GM12878 (cell line): ENCODE data around the gene GRPEL2. TPM values are rescaled to one million over a fixed set of nuclear protein-coding genes. Genes with fewer than 3 reads are reported as not detected.

Experiments used
- ATAC-seq: fragments of 200-7000 bp; cut with Tn5 transposase; 3 replicates; pipeline ENCODE4 v1.9.1; 2020; ENCODE audit warnings: mild to moderate bottlenecking, moderate library complexity
- BruUV-seq: library from RNA; stranded (reverse); fragments of 400-500 nt; replicated peaks from 2 replicates; lab custom pipeline; 2021; lab: Mats Ljungman, UMichigan
- CTCF ChIA-PET: fragments of 300-600 bp; sonication (Branson Sonifier 250); formaldehyde crosslinking; extraction: SDS; loops from one replicate; lab custom pipeline; 2021; ENCODE audit warnings: inconsistent platforms; lab: Yijun Ruan, JAX
- POLR2A ChIA-PET: fragments of 350-600 bp; formaldehyde crosslinking; extraction: SDS; loops from one replicate; lab custom pipeline; 2021; ENCODE audit warnings: inconsistent platforms; lab: Charles Lee
- RAD21 ChIA-PET: fragments of 300-600 bp; sonication (Branson Sonifier 250); formaldehyde crosslinking; loops from one replicate; lab custom pipeline; 2023; ENCODE audit warnings: antibody characterized with exemption; ENCODE audit not compliant: unreplicated experiment; lab: Charles Lee
- SMC1A ChIA-PET: fragments of 300-600 bp; sonication (Branson Sonifier 250); formaldehyde crosslinking; loops from one replicate; lab custom pipeline; 2023; ENCODE audit not compliant: unreplicated experiment, uncharacterized antibody; lab: Charles Lee
- DNase-seq: peaks from one replicate; pipeline ENCODE4 v3.0.0-alpha.2; 2011; ENCODE audit warnings: low read depth, low spot score
- FAIRE-seq: peaks from 3 replicates; lab custom pipeline; 2011; peaks lifted over from hg19 to GRCh38; lab: Jason Lieb, UNC
- H2AFZ ChIP-seq: 2 replicates; pipeline ENCODE4 v1.6.0; 2011; ENCODE audit warnings: low read depth, low read length, control low read depth; ENCODE audit not compliant: control insufficient read depth
- H3K27ac ChIP-seq: 2 replicates; pipeline ENCODE4 v1.5.1; 2011; ENCODE audit warnings: control low read depth; ENCODE audit not compliant: control insufficient read depth, insufficient read depth
- H3K27me3 ChIP-seq, 2 experiments: replicated peaks in 1 of 2; 2 replicates each; pipeline versions ENCODE4 v1.6.0 to v1.6.1; 2011; ENCODE audit warnings: low read length in 1 of 2; ENCODE audit not compliant: control insufficient read depth in 2 of 2, insufficient read depth in 2 of 2
- H3K36me3 ChIP-seq, 2 experiments: 2 replicates each; pipeline ENCODE4 v1.5.1; 2011; ENCODE audit warnings: low read length in 1 of 2; ENCODE audit not compliant: control insufficient read depth in 2 of 2, insufficient read depth in 2 of 2
- H3K4me1 ChIP-seq: 2 replicates; pipeline ENCODE4 v1.6.1; 2011; ENCODE audit warnings: mild to moderate bottlenecking, low read length, moderate library complexity, mixed read lengths; ENCODE audit not compliant: control insufficient read depth, insufficient read depth
- H3K4me2 ChIP-seq: 2 replicates; pipeline ENCODE4 v1.6.0; 2011; ENCODE audit warnings: control low read depth; ENCODE audit not compliant: control insufficient read depth, insufficient read depth
- H3K4me3 ChIP-seq: fragments of 200-600 bp; sonication (generic); 2 replicates; pipeline ENCODE4 v1.5.1; 2016
- H3K79me2 ChIP-seq: 2 replicates; pipeline ENCODE4 v1.6.0; 2011; ENCODE audit warnings: low read length; ENCODE audit not compliant: control insufficient read depth, insufficient read depth
- H3K9ac ChIP-seq: 2 replicates; pipeline ENCODE4 v1.8.0; 2011; ENCODE audit warnings: low read length, control low read depth, mixed read lengths; ENCODE audit not compliant: control insufficient read depth, insufficient read depth
- H3K9me3 ChIP-seq: replicated peaks from 3 replicates; pipeline ENCODE4 v1.5.1; 2011; ENCODE audit warnings: mild to moderate bottlenecking, low read length; ENCODE audit not compliant: control insufficient read depth, insufficient read depth
- H4K20me1 ChIP-seq: 2 replicates; pipeline ENCODE4 v1.6.0; 2011; ENCODE audit not compliant: control insufficient read depth, insufficient read depth
- CBX3 ChIP-seq: fragments of 200-600 bp; sonication (generic); IDR thresholded peaks from 2 replicates; pipeline ENCODE4 v1.6.1; 2016; ENCODE audit warnings: low read depth, borderline replicate concordance
- POU2F2 ChIP-seq: IDR thresholded peaks from 3 replicates; pipeline ENCODE4 v1.6.1; 2011; ENCODE audit warnings: low read depth, mild to moderate bottlenecking, low read length, borderline replicate concordance
- WGBS: methylation state at CpG from one replicate; pipeline ENCODE4 v1.1.6; 2016; ENCODE audit warnings: low lambda C conversion rate; ENCODE audit not compliant: insufficient replicate concordance, insufficient coverage; ENCODE audit errors: missing lambda C conversion rate; 5-methylcytosine and 5-hydroxymethylcytosine counted together
- in situ Hi-C: fragments of 300-500 bp; cut with MboI; formaldehyde crosslinking; loops from 9 replicates; pipeline ENCODE4 v1.14.3; 2018; ENCODE audit warnings: mixed read lengths
- intact Hi-C: fragments of 100-400 bp; cut with micrococcal nuclease; formaldehyde crosslinking; loops from one replicate; pipeline ENCODE4 v1.14.2; 2022; ENCODE audit not compliant: unreplicated experiment
- polyA plus RNA-seq, 11 experiments: library from polyadenylated mRNA; depleted of rRNA in 4 of 11; unstranded in 6 of 11; stranded (reverse) in 5 of 11; fragments of >200 nt; fragmentation: Nextera tagmentation in 4 of 11; fragmentation: Illumina TruSeq in 1 of 11; extraction: Ambion mirVana in 4 of 11; extraction: Trizol in 1 of 11; gene quantifications; 1 replicate in 1 of 11; 2 replicates in 10 of 11; pipeline versions ENCODE4 v1.2.1 to v1.2.3, GENCODE V29; 2011 to 2016; ENCODE audit warnings: inconsistent platforms in 2 of 11, missing spikeins in 2 of 11, low read depth in 1 of 11
- total RNA-seq, 4 experiments: library from RNA; depleted of rRNA in 3 of 4; stranded (reverse); fragments of >200 nt in 3 of 4; fragmentation: Illumina TruSeq in 1 of 4; extraction: Trizol in 1 of 4; gene quantifications; 2 replicates each; pipeline versions ENCODE4 v1.2.1 to v1.2.3, GENCODE V29; 2013 to 2021
- TF ChIP-seq, protein P1 (sequence below): fragments of 450-650 bp; IDR thresholded peaks from 2 replicates; pipeline ENCODE4 v1.6.1; 2018; ENCODE audit warnings: borderline replicate concordance, mild to moderate bottlenecking; ENCODE audit not compliant: partially characterized antibody

The GRPEL2 gene
- total and polyA plus RNA-seq, 10 of the 15 experiments (the other 5 are each of a cell fraction or from before 2014, with no cell fraction given): 4.4 to 20.2 (median 14.1) TPM

DNA sequence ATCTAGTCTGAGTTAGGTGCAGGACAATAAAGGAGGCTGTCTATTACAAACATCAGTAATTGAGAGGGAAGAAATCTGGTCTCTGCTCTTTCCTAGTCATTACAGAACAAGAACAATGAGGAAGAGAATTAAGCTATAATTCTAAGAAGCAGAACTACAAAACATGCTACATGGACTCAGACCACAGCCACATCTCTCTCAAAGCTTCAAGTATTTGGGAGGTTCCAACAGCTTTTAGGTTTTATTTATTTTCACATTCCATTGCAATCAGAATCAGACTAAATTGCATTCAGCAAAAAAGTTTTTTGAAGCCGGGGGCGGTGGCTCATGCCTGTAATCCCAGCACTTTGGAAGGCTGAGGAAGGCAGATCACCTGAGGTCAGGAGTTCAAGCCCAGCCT is 1.1 kb upstream of the GRPEL2 start:
- BruUV-seq: no TSS peak
- H3K36me3 ChIP-seq: peaks cover 0 to 2% of the 10 kb centered on the region in 2 experiments; a peak in 2 of 4 replicates
- ChIA-PET RAD21 (interaction anchor here (0.9 to 4.7 kb wide), 5 partner anchors 13 to 274 kb away, joined by 3 to 30 read pairs (median 4); partner anchors contain the start of gene PCYOX1L), POLR2A (interaction anchor here (1.0 to 3.8 kb wide), 5 partner anchors 13 to 205 kb away, joined by 3 to 66 read pairs (median 4); partner anchors contain the start of gene PCYOX1L), SMC1A (interaction anchor here (0.7 to 3.4 kb wide), 7 partner anchors 9 to 222 kb away, joined by 3 to 23 read pairs (median 5); partner anchors contain the start of gene PCYOX1L), CTCF (interaction anchor here (0.9 to 8.3 kb wide), 12 partner anchors 8 to 550 kb away, joined by 3 to 62 read pairs (median 4); no protein-coding TSS in a partner anchor)
- in situ Hi-C loops (no loop called here), intact Hi-C loops (loop anchor here (2.0 to 10.0 kb wide), 2 partner anchors 207 to 539 kb away; partner anchors contain the start of gene CSNK1A1)
- no peak for FAIRE-seq
- no peaks in the 10 kb centered on the region for H3K9me3 ChIP-seq
- H3K9ac ChIP-seq: no peak overlapping the region
- H3K27ac ChIP-seq: no peak overlapping the region
- peak overlapping the region; percentile 97 for H3K4me3 ChIP-seq
- ATAC-seq: no peak
- 97% methylated on average over 2 of the region's 2 CpGs for WGBS
- peak overlapping the region; percentile 78; the same call in 1 of the 2 replicates for H3K4me2 ChIP-seq
- no peak overlapping the region for H2AFZ ChIP-seq
- peaks cover 23% of the 10 kb centered on the region for H3K79me2 ChIP-seq
- no peaks in the 10 kb centered on the region for H3K27me3 ChIP-seq
- no peaks in the 10 kb centered on the region for H4K20me1 ChIP-seq
- TF ChIP-seq CBX3 (no peak), POU2F2 (no peak)
- TF ChIP-seq, protein P1, sequence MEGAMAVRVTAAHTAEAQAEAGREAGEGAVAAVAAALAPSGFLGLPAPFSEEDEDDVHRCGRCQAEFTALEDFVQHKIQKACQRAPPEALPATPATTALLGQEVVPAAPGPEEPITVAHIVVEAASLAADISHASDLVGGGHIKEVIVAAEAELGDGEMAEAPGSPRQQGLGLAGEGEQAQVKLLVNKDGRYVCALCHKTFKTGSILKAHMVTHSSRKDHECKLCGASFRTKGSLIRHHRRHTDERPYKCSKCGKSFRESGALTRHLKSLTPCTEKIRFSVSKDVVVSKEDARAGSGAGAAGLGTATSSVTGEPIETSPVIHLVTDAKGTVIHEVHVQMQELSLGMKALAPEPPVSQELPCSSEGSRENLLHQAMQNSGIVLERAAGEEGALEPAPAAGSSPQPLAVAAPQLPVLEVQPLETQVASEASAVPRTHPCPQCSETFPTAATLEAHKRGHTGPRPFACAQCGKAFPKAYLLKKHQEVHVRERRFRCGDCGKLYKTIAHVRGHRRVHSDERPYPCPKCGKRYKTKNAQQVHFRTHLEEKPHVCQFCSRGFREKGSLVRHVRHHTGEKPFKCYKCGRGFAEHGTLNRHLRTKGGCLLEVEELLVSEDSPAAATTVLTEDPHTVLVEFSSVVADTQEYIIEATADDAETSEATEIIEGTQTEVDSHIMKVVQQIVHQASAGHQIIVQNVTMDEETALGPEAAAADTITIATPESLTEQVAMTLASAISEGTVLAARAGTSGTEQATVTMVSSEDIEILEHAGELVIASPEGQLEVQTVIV: no peak
- H3K4me1 ChIP-seq: no peaks in the 10 kb centered on the region
- DNase-seq: no peak
